Panc1 (cell line): ENCODE data around the gene SH3GL1.

ENCODE experiments used
- CTCF ChIP-seq: fragments of 450-650 bp; IDR thresholded peaks from 2 replicates; pipeline ENCODE4 v1.5.1; 2017; ENCODE audit warnings: mild to moderate bottlenecking
- POLR2AphosphoS5 ChIP-seq: IDR thresholded peaks from 2 replicates; pipeline ENCODE4 v1.6.1; 2012; ENCODE audit warnings: mild to moderate bottlenecking, low read depth, low read length, moderate library complexity
- TF ChIP-seq, protein P1 (sequence below), 2 experiments: IDR thresholded peaks; 2 replicates each; pipeline ENCODE4 v1.6.1; 2011 to 2012; ENCODE audit warnings: low read depth in 2 of 2, control low read depth in 1 of 2, low read length in 1 of 2, mild to moderate bottlenecking in 1 of 2, moderate library complexity in 1 of 2; ENCODE audit not compliant: insufficient read depth in 1 of 2

GRCh38 chr19:4431296-4431695 lies 30.9 kb upstream of the SH3GL1 start:
- TF ChIP-seq CTCF (no peak), POLR2AphosphoS5 (no peak)
- TF ChIP-seq, protein P1, sequence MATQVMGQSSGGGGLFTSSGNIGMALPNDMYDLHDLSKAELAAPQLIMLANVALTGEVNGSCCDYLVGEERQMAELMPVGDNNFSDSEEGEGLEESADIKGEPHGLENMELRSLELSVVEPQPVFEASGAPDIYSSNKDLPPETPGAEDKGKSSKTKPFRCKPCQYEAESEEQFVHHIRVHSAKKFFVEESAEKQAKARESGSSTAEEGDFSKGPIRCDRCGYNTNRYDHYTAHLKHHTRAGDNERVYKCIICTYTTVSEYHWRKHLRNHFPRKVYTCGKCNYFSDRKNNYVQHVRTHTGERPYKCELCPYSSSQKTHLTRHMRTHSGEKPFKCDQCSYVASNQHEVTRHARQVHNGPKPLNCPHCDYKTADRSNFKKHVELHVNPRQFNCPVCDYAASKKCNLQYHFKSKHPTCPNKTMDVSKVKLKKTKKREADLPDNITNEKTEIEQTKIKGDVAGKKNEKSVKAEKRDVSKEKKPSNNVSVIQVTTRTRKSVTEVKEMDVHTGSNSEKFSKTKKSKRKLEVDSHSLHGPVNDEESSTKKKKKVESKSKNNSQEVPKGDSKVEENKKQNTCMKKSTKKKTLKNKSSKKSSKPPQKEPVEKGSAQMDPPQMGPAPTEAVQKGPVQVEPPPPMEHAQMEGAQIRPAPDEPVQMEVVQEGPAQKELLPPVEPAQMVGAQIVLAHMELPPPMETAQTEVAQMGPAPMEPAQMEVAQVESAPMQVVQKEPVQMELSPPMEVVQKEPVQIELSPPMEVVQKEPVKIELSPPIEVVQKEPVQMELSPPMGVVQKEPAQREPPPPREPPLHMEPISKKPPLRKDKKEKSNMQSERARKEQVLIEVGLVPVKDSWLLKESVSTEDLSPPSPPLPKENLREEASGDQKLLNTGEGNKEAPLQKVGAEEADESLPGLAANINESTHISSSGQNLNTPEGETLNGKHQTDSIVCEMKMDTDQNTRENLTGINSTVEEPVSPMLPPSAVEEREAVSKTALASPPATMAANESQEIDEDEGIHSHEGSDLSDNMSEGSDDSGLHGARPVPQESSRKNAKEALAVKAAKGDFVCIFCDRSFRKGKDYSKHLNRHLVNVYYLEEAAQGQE (IDR thresholded peaks at IDR 0.05; ENCODE audit: insufficient read depth in 1 of 2, low read depth in 2 of 2, low read length in 1 of 2) = no peak
